Stimulated activated CD8-positive, alpha-beta memory T cell treated with anti-CD3 and anti-CD28 coated beads, Interleukin-4, amount 100 ng/mL, for 4 hours (primary cell): ENCODE measurements around the gene RNH1.
"Not testable (repeated sequence)": the region's sequence is repeated elsewhere in the genome, so short reads cannot be mapped to it uniquely, and the experiment has no call there.

Source experiments
- DNase-seq, 2 donors: peaks; one replicate each; pipeline ENCODE4 v3.0.0-alpha.2; 2020; ENCODE audit warnings: low read depth in 2 of 2, low spot score in 1 of 2

RNH1 gene

DNA sequence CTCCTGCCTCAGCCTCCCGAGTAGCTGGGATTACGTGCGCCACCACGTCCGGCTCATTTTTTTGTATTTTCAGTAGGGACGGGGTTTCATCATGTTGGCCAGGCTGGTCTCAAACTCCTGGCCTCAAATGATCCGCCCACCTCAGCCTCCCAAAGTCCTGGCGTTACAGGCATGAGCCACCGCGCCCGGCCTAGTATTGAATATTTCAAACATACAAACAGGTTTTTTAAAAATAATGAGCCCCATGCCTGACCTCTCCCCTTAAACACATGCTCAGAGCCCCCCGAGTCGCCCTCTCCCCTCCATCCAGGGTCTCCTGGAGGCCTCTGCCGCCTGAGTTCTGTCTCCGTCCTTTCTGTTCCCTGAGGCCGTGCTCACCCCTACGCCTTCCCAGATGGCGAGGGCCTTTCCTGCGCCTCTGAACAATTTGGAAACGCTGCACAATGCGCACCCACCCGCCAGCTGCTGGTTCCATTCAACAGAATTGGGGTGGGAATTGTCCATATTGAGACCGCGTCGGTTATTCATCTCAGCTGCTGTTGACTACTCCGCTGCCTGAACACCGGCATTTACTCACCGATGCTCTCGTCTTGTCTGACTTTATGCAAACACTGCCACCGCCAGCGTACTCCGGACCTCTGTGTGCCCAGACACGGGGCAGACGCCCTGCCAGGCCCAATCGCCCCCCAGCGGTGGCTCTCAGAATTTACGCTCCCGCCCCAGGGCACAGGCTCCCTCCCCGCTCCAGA is 13.6 kb upstream of the RNH1 start:
- no peak for DNase-seq

DNA sequence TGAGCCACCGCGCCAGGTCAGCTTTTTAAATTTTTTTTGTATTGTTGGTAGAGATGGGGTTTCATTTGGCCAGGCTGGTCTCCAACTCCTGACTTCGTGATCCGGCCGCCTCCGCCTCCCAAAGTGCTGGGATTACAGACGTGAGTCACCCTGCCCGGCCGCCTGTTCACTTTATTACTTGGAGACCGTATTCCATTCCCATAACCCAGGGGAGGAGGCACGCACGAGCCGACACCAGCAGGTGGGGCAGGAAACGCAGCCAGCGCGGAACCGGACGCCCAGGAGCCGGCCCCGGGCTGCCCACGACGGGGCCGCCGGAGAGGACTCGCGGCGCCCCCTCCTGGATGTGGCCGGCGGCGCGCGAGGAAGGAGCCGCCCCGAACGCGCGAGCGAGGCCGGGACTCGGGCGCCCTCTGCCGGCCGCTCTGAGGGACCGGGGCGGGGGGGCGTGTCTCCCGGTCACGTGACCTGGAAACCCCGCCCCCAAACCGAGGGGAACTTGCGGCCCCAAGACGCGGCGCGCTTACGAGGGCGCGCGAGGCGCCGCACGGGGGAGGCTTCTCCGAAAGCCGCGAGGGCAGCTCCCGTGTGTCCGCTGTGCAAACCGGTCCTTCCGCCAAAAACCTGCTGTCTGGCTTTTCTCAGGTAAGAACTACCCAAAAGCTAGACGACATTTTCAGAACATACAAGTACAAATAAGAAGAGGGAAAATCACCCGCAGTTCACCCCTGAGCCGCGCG is 11.6 kb upstream of the RNH1 start:
- DNase-seq, result peak; percentile 67 to 72

DNA sequence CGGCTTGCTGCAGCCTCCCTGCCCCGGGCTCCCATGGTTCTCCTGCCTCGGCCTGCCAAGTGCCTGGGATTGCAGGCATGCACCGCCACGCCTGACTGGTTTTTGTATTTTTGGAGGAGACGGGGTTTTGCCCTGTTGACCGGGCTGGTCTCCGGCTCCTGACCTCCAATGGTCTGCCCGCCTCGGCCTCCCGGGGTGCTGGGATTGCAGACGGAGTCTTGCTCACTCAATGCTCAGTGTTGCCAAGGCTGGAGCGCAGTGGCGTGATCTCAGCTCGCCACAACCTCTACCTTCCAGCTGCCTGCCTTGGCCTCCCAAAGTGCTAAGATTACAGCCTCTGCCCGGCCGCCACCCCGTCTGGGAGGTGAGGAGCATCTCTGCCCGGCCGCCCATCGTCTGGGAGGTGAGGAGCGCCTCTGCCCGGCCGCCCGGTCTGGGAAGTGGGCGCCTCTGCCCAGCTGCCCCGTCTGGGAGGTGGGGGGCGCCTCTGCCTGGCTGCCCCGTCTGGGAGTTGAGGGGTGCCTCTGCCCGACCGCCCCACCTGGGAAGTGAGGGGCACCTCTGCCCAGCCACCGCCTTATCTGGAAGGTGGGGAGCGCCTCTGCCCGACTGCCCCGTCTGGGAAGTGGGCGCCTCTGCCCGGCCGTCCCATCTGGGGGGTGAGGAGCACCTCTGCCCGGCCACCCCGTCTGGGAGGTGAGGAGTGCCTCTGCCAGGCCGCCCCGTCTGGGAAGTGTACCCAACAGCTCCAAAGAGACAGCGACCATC is 10.1 kb upstream of the RNH1 start:
- not testable (repeated sequence) for DNase-seq

DNA sequence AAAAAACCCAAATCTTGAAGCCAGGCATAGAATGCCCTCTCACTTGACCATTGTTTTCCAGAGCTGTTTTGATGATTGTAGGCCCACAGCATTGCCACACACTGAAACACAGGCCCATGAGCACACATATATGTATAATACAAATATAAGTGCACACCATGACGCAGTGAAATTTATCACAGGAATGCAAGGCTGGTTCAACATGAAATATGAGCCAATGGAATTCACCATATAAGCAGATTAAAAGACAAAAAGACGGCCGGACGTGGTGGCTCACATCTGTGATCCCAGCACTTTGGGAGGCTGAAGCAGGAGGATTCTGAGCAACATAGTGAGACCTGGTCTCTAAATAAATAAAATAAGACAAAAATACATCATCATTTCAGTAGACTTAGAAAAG is 9.4 kb upstream of the RNH1 start:
- DNase-seq, result no peak

DNA sequence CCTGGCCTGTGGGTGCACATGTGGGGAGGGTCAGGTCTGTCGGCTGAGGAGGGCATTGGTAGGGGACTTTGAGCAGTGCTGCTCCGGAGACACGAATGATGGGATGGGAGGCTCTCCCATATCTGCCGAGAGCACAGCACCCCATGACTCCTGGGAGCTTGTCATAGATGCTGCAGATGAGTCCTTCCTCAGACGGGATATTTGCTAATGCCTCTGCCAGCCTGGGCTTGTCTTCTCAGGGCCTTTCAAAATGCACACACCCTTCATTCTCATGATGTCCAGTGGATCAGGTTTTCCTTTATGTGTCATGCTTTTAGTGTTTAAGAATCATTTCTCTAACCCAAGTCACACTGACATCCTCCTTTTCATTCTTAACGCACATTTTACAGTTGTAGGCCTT is 8.1 kb upstream of the RNH1 start:
- DNase-seq, result no peak

DNA sequence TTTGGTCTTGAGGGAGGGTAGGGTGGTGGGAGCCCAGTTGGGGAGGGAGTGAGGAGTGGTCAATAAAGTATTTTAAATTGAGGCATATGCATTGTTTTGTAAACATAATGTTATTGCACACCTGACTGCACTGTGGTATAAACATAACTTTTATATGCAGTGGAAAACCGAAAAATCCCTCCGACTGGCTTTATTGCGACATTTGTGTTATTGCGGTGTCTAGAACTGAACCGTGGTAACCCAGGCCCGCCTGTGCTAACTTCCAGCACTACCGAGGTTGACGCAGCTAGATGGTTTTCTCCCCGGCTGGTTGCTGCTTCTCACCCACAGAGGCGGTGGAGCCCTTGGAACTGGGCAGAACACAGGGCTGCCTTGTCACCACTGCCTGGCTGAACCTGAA is 7.6 kb upstream of the RNH1 start:
- no peak for DNase-seq

DNA sequence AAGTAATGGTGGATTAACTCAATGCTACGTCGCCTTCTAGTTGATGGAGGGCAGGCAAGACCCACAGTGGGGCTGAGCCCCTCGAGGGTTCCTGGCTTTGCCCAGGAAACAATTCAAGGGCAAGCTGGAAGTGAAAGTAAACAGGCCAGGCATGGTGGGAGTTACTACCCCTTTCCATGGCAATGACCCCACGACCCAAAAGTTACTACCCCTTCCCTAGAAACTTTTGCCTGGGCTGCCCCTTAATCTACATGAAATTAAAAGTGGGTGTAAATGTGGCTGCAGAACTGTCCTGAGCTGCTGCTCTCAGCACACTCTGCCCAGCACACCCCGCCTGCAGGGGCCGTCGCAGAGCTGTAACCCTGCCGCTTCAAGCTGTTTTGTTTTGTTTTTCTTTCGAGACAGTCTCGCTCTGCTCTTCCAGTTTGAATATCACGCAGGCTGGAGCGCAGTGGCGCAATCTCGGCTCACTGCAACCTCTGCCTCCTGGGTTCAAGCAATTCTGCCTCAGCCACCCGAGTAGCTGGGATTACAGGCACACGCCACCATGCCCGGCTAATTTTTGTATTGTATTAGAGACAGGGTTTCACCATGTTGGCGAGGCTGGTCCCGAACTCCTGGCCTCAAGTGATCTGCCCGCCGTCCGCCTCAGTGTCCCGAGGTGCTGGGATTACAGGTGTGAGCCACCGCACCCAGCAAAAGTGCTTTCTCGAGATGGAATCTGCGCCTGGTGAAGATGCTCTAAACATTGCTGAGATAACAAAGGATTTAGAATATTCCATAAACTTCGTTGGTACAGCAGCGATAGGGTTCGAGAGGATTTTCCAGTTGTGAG is 5.9 kb upstream of the RNH1 start:
- DNase-seq, result no peak

DNA sequence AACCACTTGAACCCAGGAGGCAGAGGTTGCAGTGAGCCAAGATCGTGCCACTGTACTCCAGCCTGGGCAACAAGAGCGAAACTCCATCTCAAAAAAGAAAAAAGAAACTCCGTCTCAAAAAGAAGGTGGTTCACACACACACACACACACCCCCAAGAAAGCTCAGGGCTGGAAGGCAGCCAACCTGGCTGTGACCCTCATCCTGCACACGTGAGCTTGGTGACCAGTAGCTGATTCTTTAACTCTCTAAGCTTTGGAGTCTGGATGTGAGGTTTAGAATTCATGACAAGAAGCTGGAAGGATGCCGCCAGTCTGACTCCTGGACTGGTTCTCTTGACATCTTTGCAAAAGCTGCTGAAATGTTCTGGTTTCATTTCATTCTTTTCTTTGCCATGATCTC is 1.9 kb upstream of the RNH1 start:
- DNase-seq, result no peak

DNA sequence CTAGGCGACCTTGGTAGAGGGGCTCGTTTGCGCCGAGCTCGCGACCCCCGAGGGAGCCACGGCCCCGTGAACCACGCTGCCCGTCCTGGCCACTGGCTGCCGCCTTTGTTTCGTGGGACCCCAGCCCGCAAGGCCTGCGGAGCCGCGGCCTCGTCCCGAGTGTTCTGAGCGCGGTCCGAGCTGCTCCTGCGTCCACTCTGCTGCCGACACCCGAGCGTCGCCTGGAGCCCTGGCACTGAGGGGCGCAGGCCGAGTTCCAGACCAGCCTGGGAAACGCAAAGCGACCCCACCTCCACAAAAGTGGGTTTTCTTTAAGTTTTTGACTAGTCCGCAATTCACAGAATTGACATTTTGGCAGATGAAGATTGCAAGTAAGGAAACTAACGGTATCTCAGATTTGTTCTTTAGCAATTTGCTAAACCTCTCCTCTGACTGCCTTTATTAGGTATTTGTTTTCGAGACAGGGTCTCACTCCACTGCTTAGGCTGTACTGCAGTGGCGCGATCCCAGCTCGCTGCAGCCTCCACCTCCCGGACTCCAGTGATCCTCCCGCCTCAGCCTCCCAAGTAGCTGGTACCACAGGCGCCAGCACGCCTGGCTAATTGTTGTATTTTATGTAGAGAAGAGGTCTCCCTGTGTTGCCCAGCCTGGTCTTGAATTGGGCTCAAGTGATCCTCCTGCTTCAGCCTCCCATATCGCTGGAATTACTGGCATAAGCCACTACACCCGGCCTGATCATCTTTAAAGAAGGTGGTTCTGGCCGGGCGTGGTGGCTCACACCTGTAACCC is 879 bp upstream of the RNH1 start:
- DNase-seq, result no peak

DNA sequence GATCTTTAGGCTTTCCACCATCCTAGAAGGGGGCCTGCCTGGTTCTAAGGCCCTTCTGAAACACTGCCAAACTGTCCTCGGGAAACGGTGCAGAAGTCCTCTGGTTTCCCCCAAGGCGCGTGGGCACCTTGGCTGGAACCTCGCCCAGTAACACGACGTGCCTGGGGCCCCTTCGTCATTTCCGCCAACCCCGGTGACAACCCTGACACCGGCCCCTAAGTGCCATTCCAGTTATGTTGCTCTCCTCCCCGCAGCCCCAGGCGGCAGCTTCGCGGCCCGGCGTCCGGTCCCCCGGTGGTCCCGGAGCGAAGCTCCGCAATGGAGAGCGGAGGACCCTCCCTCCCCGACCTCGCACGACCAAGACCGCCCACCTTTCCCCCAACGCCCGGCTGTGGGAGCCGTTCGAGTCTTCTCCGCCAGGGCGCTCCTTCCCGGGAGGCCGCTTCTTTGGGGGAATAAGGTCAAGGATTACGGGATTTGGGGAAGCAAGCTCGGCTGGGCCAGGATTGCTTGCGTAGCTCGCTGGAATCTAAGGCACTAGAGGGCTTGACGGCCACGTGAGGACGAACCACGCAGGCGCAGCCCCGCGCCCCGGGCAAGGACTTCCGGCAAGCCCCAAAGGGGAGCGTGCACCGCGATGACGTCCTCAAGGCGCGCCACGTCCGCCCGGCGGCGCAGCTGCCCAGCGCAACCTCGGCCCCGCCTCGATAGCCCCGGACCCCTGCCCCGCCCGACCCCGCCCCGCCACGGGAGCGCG is 626 bp downstream of the RNH1 start:
- peak; percentile 93 to 95 for DNase-seq

DNA sequence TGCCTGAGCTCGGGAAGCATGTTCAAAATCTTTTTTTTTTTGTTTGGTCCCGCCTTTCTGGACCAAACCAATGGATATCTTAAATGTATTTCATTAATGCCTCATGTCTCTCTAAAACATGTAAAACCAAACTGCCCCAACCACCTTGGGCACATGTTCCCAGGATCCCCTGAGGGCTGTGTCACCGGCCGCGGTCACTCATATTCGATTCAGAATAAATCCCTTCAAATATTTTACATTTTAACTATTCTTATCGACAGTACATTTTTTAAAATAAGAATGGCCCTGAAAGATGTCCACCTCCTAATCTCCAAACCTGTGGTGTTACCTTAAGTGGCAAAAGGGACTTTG is 2.1 kb downstream of the RNH1 start:
- no peak for DNase-seq

DNA sequence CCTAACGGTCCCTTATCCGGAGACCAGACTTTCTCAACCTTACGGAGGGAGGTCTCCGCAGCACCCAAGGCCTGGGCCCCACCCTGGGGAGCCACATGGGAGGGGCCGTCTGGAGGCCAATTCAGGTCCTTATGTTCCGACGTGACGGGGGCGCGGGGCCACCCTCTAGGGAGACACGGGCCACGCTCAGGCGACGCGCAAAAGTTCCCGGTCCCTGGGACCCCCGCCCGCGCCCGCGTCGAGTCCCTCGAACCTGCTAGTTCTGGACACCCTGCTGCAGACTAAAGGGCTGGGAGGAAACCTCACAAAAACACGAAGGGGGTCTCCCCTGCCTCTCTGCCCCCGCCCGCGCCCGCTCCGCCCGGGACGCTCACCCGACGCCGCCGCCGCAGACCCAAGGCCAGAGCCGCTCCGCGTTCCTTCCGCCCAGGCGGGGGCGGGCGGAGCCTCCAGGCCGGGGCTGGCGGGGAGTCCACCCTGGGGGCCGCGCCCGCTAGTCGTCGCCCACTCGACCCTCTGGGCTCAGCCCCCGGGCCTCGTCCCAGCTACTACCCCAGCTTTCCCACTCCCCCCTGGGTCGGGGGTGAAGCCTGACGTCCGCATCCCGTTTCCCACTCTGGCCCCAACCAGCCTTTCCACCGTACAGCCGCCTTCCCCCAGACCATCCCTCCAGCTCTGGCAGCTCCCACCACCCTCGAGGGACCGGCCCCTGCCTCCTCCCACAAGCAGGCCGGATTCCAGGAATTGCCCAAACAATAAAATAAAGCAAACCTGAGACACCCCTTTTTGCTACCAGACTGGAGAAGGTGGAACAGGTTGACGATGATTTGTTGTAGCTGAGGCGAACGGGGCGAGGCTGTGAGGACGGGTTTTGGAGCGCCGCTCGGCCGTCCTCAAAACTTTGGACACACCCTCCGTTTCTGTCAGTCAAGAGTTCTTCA is 2.7 kb downstream of the RNH1 start:
- DNase-seq, result no peak

DNA sequence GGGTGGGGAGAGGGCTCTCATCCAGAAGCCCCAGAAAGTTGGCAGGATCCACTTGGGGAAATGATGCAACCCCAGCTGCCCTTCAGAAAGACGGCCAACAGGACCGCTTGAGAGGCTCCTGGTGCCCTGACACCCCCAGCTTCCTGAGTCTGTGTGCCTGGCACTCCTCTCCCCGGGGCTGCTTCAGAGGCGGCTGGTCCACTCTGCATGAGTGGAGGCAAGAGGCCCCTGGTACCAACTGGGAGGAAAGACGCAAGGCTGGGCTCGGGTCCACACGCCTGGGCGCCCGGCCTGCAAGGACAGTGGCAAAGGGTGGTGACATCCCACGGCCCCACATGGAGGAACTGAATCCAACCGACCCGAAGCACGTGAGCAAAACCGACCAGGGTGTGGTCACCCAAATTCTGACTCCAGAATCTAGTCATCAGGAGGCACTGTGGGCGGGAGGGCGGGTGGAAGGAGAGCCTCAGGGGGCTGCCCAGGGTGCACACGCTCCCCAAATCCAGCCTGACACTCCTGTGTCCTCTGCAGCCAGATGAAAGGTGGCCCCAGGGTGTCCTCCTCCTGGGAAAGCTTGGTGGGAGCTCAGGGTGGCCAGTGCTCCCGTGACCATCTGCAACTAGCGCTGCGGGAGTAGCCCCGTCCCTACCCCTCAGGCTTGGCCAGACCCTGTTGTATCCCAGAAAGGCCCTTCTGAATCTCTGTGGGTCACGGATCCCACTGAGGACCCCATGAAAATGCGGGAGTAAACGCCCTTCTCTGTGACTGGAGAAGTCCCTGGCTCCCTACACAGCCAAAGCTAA is 3.7 kb downstream of the RNH1 start:
- DNase-seq, result no peak

DNA sequence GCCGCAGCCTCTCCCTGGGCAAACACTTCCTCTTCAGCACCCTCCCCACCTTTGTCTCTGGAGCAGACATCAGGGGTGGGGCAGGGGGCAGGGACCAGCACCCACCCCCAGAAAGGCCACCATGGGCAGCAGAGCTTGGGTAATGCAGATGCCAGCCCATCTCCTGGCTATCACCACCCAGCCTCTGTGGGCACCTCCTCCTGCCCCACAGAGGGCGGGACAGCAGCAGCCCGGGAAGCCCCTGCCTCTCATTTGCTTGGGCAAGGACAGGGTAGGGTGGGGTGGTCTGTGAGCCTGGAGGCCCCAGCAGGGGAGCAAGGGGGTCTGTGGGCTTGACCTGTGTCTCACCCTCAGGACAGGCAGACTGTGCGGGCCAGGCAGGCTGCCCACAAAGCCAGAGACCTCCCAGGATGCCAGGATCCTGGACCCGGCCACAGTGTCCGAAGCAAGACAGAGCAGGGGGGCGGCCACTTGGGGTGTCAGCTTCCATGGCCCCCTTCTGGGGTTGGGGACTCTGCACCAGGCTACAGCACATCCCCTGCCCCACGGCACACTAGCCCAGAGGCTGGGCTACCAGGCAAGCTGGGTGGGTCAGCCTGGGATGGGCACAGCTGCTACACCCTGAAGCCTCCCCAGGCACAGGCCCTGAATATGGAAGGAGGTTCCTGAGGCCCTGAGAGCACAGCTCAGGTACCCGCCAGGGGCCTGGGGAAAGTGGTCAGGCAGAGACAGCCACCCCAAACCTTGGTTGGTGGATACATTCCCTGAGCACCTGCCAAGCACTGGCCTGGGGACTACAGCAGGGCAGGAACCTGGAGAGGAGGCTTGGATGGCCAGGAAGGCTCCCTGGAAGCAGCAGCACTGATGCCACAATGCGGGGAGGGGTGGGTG is 4.5 kb downstream of the RNH1 start:
- DNase-seq, result no peak

DNA sequence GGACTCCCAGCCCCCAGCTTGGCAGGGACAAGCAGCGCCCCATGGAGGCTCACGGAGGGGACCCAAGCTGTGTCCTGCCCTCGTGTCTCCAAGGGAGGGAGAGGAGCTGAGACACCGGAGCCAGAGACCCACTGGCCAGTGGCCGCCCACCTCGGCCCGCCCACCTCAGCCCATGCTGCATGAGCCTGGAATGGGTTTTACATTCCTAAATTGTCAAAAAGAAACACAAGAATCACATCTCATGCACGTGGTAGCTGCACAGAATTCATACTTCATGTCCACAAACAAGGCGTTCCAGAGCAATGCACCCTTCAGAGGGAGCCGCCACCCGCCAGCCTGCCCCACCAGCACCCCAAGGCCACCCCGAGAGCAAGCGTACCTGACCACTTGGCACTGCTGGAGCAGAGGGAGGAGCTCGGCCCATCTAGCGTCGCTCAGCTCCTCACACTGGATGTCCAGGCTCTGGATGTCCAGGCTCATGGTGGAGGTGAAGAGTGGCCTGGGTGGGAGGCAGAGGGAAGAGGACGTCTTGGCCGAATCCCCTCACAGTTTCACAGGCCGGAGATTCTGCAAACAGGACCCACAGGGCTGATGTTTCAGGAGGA is 5.3 kb downstream of the RNH1 start:
- DNase-seq, result no peak

DNA sequence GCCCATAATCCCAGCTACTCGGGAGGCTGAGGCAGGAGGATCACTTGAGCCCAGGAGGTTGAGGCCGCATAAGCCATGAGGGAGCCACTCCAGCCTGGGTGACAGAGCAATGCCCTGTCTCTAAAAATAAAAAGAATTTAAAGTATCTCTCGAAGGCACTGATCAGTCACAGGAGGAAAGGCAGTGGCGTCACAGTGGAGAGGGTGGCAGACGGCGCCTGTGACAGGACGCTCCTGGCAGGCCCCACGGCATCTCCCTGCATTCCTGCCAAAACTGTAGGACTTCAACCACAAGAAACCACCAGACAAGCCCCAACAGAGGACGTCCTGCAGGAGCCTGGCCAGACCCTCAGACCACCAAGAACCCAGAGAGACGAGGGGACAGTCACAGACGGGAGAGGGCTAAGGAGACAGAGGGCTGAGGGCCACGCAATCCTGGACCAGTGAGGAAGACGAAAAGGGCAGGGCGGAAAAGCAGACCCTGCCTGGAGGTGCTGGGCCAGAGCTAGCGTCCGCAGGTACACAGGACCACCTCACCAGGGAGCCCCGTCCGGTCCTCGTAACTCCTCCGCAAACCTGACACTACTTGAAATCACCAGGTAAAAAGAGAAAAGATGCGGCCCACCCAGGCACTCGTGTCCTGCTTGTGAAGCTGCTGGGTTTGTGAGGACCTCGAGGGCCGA is 5.9 kb downstream of the RNH1 start:
- no peak for DNase-seq
